Activated CD4-positive, alpha-beta T cell treated with anti-CD3 and anti-CD28 coated beads, Interleukin-2, amount 50 U/mL, for 4 hours (primary cell): Measurements from ENCODE around the gene ARHGEF16.

Source experiments
- DNase-seq, 2 experiments: peaks; one replicate each; pipeline ENCODE4 v3.0.0-alpha.2; 2020

ARHGEF16 gene

DNA sequence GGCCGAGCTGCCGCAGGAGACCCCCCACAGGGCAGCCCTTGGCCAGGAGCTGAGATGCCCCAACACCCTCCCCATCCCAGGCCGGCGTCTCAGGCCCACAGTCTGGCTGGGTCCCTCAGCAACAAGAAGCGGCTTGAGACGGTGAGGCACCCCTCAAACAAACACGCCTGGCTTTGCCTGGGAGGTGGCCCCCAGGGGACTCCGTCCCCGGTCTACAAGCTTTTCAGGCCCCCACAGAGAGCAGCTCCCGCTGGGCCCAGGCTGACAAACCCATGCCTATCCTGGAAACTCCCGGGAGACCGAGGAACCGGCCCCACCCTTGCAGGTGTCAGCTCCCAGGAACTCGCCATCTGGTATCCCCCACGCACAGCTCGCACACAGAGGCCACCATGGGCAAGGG, 67.0 kb downstream of the ARHGEF16 start:
- no peak for DNase-seq

DNA sequence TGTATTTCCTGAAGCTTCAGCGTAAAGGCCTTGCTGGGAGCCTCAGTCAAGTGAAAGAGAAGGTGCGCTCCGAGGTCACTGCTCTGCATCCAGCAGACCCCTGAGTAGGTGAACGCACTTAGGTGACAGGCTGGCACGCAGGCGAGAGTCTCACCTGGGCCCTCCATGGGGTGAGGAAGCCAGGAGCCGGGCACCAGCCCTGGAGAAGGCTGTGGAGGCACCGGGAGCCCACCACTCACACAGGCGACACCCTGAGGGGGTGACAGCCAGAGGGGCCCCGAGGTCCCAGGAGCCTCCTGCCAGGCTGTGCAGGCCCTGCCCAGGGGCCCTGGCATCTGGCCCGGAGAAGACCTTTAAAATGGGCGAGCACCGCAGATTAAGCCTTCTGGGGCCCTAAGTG, 67.6 kb downstream of the ARHGEF16 start:
- DNase-seq: no peak

DNA sequence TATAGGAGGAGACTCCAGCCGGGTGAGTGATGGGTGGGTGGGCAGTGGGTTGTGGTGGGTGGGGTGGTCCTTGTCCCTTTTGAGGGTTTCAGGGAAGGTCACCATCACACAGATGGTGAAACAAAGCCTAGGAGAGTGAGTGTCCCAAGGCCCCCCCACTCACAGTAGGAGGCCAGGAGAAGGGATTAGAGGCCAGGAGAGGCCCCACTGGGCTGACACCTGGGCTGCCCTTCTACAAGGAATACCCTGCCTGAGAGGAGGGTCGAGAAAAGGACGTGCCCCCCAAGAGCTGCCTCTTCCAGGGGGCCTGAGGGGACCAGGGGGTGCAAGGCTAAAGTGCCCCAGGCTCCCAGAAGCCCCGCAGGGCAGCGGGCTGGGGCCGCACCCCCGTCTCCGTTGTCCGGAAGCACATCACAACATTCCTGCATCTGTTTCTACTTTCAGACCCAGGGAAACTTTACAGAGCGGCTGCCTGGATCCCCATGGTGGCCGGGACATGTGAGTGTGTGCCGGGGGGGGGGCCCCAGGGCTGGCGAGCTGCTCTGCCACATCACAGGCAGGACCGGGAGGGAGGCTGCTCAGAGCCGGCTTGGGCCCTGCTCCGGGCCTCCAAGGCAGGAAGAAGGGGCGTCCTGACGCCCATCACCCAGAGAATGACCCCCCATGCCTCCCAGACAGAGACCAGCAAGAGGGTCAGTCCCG, 68.2 kb downstream of the ARHGEF16 start:
- DNase-seq: no peak

DNA sequence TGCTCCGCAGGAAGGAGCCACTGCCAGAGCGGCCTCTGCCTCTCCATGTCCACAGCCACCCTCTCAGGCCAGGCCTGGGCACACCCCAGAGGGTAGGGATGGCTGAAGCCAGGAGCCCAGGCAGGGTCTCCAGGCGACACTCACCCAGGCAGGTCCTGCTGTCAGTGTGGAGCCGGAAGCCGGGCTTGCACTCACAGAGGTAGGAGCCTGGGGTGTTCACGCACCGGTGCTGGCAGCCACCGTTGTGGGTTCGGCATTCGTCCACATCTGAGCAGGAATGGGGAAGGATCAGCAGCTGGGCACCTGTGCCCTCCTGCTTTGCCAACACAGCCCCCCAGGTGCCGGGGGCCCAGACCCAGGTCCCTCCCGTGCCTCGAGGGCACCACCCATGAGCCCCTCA, 69.5 kb downstream of the ARHGEF16 start:
- no peak for DNase-seq

DNA sequence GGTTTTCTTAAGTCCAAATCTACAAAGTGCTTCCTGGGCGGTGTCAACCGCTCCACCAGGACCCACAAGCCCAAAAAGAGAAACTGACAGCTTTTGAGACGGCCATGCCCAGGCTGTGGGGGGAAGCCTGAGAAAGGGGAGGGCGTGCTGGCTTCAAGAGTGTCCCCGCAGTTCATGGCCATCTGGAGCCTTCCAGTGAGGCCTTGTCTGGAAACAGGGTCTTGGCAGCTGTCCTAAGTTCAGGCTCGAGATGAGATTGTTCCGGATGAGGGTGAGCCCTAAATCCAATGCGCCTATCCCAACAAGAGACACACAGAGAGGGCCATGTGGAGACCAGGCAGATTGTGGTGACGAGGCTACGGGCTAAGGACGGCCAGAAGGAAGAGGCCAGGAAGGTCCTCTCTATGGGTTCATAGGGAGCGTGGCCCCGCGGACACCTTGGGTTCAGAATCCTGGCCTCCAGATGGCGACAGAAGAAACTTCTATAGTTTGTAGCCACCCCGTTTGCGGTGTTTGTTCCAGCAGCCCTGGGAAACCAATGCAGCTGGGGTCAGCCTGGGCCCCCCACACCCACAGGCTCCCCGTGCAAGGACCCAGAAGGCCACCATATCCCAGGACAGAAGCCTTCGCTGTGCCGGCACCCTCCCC, 70.2 kb downstream of the ARHGEF16 start:
- DNase-seq: no peak

DNA sequence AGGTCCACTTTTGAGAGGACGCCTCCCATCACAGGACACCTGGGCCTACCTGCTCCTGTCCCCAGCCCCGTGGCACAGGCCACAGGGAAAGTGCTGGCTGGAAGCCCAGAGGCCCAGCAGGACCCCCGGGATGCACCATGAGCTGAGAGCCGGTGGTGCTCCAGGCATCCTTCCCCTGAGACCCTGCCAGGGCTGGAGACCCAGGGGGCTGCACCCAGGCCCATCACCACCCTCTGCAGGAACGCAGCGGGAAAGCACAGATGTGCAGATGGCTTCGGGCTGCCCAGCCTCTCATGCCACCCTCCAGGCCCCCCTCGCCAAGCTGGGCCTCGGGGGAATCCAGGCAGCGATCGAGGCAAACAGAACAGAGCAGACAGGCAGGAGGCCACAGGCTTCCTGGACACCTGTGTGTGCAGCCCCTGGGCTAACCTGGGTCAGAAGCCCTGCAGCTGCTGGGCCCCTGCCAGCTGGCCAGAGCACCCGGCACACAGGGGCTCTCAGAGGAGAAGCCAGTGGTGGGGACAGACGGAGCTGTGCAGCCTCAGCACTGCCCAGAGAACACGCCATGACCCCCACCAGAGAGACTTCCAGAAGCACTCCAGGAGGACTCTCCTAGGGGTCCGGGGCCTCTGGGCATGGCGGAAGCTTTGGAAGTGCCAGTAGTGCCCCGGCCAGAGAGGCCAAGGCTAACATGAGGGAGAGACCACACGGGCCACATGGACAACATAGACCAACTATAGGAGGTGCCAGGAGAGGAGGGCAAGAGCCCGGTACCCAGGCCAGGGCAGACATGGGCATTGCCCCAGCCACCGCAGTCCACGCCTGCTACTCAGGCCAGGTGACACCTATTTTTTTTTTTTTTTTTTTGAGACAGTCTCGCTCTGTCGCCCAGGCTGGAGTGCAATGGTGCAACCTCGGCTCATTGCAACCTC, 71.4 kb downstream of the ARHGEF16 start:
- no peak for DNase-seq

DNA sequence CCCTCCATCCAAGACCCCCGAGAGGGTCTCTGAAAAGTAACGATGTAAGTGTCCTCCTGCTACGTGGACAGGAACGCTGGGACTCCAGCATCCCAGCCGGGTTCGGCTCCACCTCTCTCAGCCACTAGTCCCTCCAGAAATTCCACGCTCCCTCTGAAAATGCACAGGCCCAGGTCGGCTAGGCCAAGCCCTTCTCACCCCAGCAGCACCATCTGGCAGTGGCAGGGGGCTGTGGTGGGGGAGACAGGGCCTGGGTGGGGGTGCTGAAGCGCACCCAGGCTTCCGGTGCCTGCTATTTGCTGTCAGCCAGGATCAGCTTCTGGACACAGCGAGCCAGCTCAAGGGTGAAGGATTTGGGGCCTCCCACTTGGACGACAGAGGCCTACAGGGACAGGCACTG, 73.3 kb downstream of the ARHGEF16 start:
- no peak for DNase-seq

DNA sequence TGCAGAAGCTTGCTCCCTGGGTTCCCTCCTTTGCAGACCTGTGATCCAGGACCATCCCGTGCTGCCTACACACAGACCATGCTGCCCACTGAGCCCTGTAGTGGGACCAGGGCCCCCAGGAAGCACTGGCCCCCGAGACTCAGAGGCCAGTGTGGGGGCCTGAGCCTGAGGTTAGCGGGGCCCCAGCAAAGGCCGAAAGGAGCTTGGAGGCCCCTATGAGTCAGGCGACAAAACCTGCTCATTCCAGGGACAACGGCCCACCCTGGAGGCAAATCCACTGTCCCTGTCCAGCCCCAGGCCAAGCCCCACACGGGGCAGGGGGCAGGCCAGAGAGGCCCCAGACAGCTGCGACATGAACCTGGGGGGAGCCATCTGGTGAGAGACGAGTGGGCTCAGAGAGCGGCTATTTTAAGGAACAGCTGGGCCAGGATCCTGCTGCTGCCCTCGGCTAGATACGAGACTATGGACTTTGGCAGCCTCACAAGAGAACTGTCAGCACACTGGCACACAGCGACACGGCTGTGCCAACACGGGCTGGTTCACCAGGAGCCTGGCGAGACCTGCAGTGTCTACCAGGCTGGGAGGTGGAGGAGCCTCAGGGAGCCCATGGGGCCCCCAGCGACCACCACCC, 74.7 kb downstream of the ARHGEF16 start:
- no peak for DNase-seq

DNA sequence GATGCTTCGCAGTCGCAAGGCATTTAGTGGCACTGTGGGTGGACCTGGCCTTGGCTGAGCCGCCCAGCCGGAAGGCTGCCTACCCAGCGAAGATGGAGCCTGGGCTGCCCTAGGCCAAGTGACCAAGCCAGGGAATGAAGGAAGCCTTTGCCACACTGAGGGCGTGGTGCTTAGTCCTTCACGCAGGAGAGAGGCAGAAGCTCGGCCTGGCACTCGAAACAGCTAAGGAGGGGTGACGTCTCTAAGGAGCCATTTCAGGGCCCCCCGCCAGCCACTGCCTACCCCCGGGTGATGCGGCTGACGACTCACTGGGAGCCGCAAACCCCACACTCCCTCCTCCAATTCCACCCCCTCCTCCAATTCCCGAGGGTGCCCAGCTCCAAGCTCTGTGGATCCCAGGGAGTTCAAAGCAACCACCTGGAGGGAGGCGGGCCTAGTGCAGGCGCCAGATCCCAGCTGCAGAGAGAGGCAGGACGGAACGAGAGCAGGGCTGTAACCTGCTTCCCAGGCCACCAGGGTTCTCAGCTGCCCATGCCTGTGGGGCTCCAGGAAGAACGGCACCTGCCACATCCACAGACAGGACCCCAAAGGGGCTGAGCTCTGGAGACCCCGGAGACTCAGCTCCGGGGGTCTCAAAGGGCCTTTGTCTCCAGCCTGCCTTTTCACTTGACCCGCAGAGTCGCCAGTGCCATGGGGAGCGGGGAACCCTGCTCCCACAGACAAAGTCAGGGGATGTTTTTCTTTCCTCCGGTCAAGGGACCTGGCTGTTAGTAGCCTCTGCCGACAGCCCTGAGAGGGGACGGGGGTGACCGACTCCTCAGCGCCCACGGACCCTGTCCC, 75.8 kb downstream of the ARHGEF16 start:
- no peak for DNase-seq
